Nephron progenitor cell (in vitro differentiated cells): ENCODE measurements around the gene MAPK1.
"Not testable (repeated sequence)": the region's sequence is repeated elsewhere in the genome, so short reads cannot be mapped to it uniquely, and the experiment has no call there.

Experiments
- DNase-seq: peaks from one replicate; pipeline ENCODE4 v3.0.0; 2021
- H3K27ac Mint-ChIP-seq: 2 replicates; pipeline ENCODE4 v1.8.0; 2021; ENCODE audit warnings: mild to moderate bottlenecking, moderate library complexity, mixed read lengths
- H3K27me3 Mint-ChIP-seq: 2 replicates; pipeline ENCODE4 v1.8.0; 2021; ENCODE audit warnings: mild to moderate bottlenecking, low read depth, mixed read lengths; ENCODE audit not compliant: poor library complexity
- H3K36me3 Mint-ChIP-seq: 2 replicates; pipeline ENCODE4 v1.8.0; 2021; ENCODE audit warnings: low read depth, mixed read lengths
- H3K4me1 Mint-ChIP-seq: 2 replicates; pipeline ENCODE4 v1.8.0; 2021; ENCODE audit warnings: mixed read lengths
- H3K4me3 Mint-ChIP-seq: 2 replicates; pipeline ENCODE4 v1.8.0; 2021; ENCODE audit warnings: mild to moderate bottlenecking, moderate library complexity, mixed read lengths
- H3K9me3 Mint-ChIP-seq: 2 replicates; pipeline ENCODE4 v1.8.0; 2021; ENCODE audit warnings: mild to moderate bottlenecking, moderate library complexity, mixed read lengths
- CTCF ChIP-seq: fragments of 200-600 bp; sonication (generic); IDR thresholded peaks from 2 replicates; pipeline ENCODE4 v1.5.0; 2021; ENCODE audit warnings: antibody characterized with exemption

MAPK1 gene

GRCh38 chr22:21881841-21882753, 14.7 kb upstream of the MAPK1 start:
- no peak for DNase-seq
- no peak for TF ChIP-seq CTCF
- Mint-ChIP-seq H3K27ac (no peak overlapping the region), H3K36me3 (no peaks in the 10 kb centered on the region), H3K4me3 (no peak overlapping the region), H3K4me1 (no peaks in the 10 kb centered on the region), H3K9me3 (peaks cover 18% of the 10 kb centered on the region), H3K27me3 (no peaks in the 10 kb centered on the region)

GRCh38 chr22:21876486-21877176, 9.2 kb upstream of the MAPK1 start:
- no peaks in the 10 kb centered on the region for H3K9me3 Mint-ChIP-seq
- no peaks in the 10 kb centered on the region for H3K4me1 Mint-ChIP-seq
- no peak overlapping the region for H3K27ac Mint-ChIP-seq
- H3K27me3 Mint-ChIP-seq, result peaks cover 5% of the 10 kb centered on the region
- H3K4me3 Mint-ChIP-seq, result no peak overlapping the region
- TF ChIP-seq CTCF, result no peak
- H3K36me3 Mint-ChIP-seq, result no peaks in the 10 kb centered on the region
- no peak for DNase-seq

GRCh38 chr22:21874953-21875352, 7.5 kb upstream of the MAPK1 start:
- H3K4me3 Mint-ChIP-seq, H3K27ac Mint-ChIP-seq, H3K36me3 Mint-ChIP-seq, H3K9me3 Mint-ChIP-seq, H3K4me1 Mint-ChIP-seq, DNase-seq, H3K27me3 Mint-ChIP-seq: not testable (repeated sequence)

- Mint-ChIP-seq H3K9me3 (peaks cover 4% of the 10 kb centered on the region), H3K4me3 (no peak overlapping the region), H3K27ac (no peak overlapping the region), H3K27me3 (peaks cover 14% of the 10 kb centered on the region), H3K36me3 (peaks cover 2% of the 10 kb centered on the region), H3K4me1 (peaks cover 3% of the 10 kb centered on the region)
- DNase-seq, result no peak
- no peak for TF ChIP-seq CTCF
Observed at GRCh38 chr22:21873619-21874018, 6.2 kb upstream of the MAPK1 start.

- Mint-ChIP-seq H3K4me1 (peaks cover 12% of the 10 kb centered on the region), H3K27me3 (peaks cover 16% of the 10 kb centered on the region)
- not testable (repeated sequence) for H3K9me3 Mint-ChIP-seq, H3K4me3 Mint-ChIP-seq, H3K36me3 Mint-ChIP-seq, H3K27ac Mint-ChIP-seq, DNase-seq
Observed at GRCh38 chr22:21872741-21873140, 5.3 kb upstream of the MAPK1 start.

- Mint-ChIP-seq H3K36me3 (peaks cover 21% of the 10 kb centered on the region), H3K9me3 (peaks cover 8% of the 10 kb centered on the region), H3K27me3 (peaks cover 17% of the 10 kb centered on the region), H3K4me3 (peak overlapping the region; percentile 85), H3K27ac (no peak overlapping the region), H3K4me1 (peaks cover 43% of the 10 kb centered on the region)
- no peak for TF ChIP-seq CTCF
- DNase-seq, result no peak
Observed at GRCh38 chr22:21868651-21869050, 1.2 kb upstream of the MAPK1 start.
